Measurements from ENCODE around the gene BTAF1. TPM values are rescaled to one million over a fixed set of nuclear protein-coding genes. Genes with fewer than 3 reads are reported as not detected.

The BTAF1 gene
- total and polyA plus RNA-seq, 10 of the 15 experiments (the other 5 are each of a cell fraction or from before 2014, with no cell fraction given), result 11.8 to 157 (median 55.5) TPM

GRCh38 chr10:92074126-92074887, 150.7 kb downstream of the BTAF1 start:
- BruUV-seq (replicated peaks), result no TSS peak
- Histone ChIP-seq H4K20me1 (ENCODE audit: control insufficient read depth, insufficient read depth) (no peaks in the 10 kb centered on the region), H3K4me2 (ENCODE audit: control insufficient read depth, insufficient read depth) (no peak overlapping the region), H3K27me3 (replicated peaks in 1 of 2; ENCODE audit: control insufficient read depth in 2 of 2, insufficient read depth in 2 of 2, low read length in 1 of 2) (no peaks in the 10 kb centered on the region), H3K4me3 (no peak overlapping the region), H2AFZ (ENCODE audit: control insufficient read depth, low read depth, low read length) (no peak overlapping the region), H3K36me3 (ENCODE audit: control insufficient read depth in 2 of 2, insufficient read depth in 2 of 2, low read length in 1 of 2) (no peaks in the 10 kb centered on the region), H3K4me1 (ENCODE audit: control insufficient read depth, insufficient read depth, low read length) (no peaks in the 10 kb centered on the region), H3K9ac (ENCODE audit: control insufficient read depth, insufficient read depth, low read length) (no peak overlapping the region), H3K27ac (ENCODE audit: control insufficient read depth, insufficient read depth) (no peak overlapping the region), H3K9me3 (replicated peaks; ENCODE audit: control insufficient read depth, insufficient read depth, low read length) (no peaks in the 10 kb centered on the region), H3K79me2 (ENCODE audit: control insufficient read depth, insufficient read depth, low read length) (no peaks in the 10 kb centered on the region)
- 67% methylated on average over 6 of the region's 6 CpGs for WGBS (ENCODE audit: insufficient coverage, insufficient replicate concordance, low lambda C conversion rate, missing lambda C conversion rate)
- no peak for FAIRE-seq
- in situ Hi-C loops (cut with MboI) (no loop called here), intact Hi-C loops (cut with micrococcal nuclease; ENCODE audit: unreplicated experiment) (no loop called here)
- no peak for DNase-seq (ENCODE audit: low read depth, low spot score)
- ChIA-PET SMC1A (ENCODE audit: uncharacterized antibody, unreplicated experiment) (interaction anchor here (0.6 to 1.5 kb wide), 7 partner anchors 12 to 360 kb away, joined by 3 to 5 read pairs (median 4); no protein-coding TSS in a partner anchor), RAD21 (ENCODE audit: unreplicated experiment) (interaction anchor here (0.6 to 1.1 kb wide), 3 partner anchors 14 to 167 kb away, joined by 3 read pairs; no protein-coding TSS in a partner anchor), POLR2A (no interaction called here), CTCF (interaction anchor here (0.6 to 2.2 kb wide), 8 partner anchors 11 to 407 kb away, joined by 3 to 16 read pairs (median 4); no protein-coding TSS in a partner anchor)
- peak; percentile 55 for ATAC-seq
- TF ChIP-seq ASH2L (IDR thresholded peaks at IDR 0.05; ENCODE audit: borderline replicate concordance, low read depth) (no peak), HSF1 (IDR thresholded peaks at IDR 0.05; ENCODE audit: low read depth, low read length) (no peak), CTCF (IDR thresholded peaks at IDR 0.05 in 2 of 3, conservative IDR thresholded peaks at IDR 0.05 in 1 of 3; ENCODE audit: control insufficient read depth in 2 of 3, extremely low read depth in 1 of 3, insufficient read depth in 1 of 3, low read depth in 3 of 3, low read length in 3 of 3) (peak in 1 of 3 experiments; percentile 16; a peak in 1 of 6 replicates), TBL1XR1 (IDR thresholded peaks at IDR 0.05; ENCODE audit: low read depth, low read length) (no peak), HCFC1 (IDR thresholded peaks at IDR 0.05; ENCODE audit: low read length) (no peak), BACH1 (IDR thresholded peaks at IDR 0.05; ENCODE audit: borderline replicate concordance) (no peak), PML (IDR thresholded peaks at IDR 0.05; ENCODE audit: low read length) (no peak), ZNF24 (IDR thresholded peaks at IDR 0.05) (peak; percentile 72), RAD21 (IDR thresholded peaks at IDR 0.05; ENCODE audit: insufficient read depth, low read depth, low read length) (peak; percentile 31; the same call in 1 of the 2 replicates), STAT1 (conservative IDR thresholded peaks at IDR 0.05) (no peak), STAT3 (IDR thresholded peaks at IDR 0.05; ENCODE audit: low read depth, low read length) (no peak), CEBPZ (IDR thresholded peaks at IDR 0.05; ENCODE audit: low read depth, low read length) (no peak), ELK1 (IDR thresholded peaks at IDR 0.05; ENCODE audit: low read depth, low read length) (no peak)

Measured in GM12878 (cell line).